GM21515 (cell line): ENCODE measurements around the gene NMT1.
"Not testable (repeated sequence)": the region's sequence is repeated elsewhere in the genome, so short reads cannot be mapped to it uniquely, and the experiment has no call there.

Experiments used
- ATAC-seq: cut with Tn5 transposase; IDR thresholded peaks from one replicate; pipeline ENCODE4 v1.9.1; 2021; ENCODE audit not compliant: unreplicated experiment

The NMT1 gene

GRCh38 chr17:45036691-45037090 is 24.4 kb upstream of the NMT1 start:
- no peak for ATAC-seq

DNA sequence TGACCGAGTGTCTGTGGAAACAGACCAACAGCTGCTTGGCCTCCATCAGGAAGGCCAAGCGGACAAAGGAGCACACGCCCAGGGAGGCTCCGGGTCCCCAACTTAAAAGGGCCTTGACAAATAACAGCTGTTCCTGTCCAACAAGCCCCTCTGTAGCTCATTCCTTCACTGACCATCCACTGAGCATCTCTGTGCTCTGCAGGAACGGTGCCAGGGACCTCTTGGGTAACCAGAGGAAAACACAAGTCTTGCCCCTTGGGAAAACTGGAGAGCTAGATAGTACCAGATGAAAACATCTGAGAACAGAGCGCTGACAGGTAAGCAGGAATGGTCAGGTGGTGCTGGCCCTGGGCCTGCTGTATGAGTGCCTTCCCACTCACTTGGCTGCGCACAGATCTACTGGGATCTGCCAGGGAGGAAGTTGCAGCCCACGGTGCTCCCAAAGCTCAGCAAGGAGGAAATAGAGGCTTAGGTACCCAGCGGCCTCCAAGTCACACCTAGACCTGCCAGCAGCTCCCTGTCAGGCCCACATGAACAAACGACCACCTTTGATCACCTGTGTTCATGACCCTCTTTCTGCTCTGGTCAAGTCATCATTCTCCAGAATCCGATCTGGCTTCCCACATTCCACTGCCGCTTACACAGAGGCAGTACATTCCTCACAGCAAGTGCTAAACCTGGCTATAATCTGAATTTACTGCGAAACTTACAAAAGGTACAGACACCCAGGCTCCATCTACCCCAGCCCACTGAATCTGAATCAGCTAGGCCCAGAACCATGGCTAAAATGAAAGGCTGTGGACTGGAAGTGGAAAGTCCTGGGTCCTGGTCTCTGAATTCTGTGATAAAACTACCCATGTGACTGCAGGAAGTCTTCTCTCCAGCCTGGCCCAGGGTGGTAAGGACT is 22.1 kb upstream of the NMT1 start:
- no peak for ATAC-seq

GRCh38 chr17:45040459-45040858 is 20.7 kb upstream of the NMT1 start:
- ATAC-seq: no peak

- no peak for ATAC-seq
Observed at GRCh38 chr17:45042346-45043120, 18.6 kb upstream of the NMT1 start.

GRCh38 chr17:45043813-45044540 is 17.1 kb upstream of the NMT1 start:
- ATAC-seq: no peak

DNA sequence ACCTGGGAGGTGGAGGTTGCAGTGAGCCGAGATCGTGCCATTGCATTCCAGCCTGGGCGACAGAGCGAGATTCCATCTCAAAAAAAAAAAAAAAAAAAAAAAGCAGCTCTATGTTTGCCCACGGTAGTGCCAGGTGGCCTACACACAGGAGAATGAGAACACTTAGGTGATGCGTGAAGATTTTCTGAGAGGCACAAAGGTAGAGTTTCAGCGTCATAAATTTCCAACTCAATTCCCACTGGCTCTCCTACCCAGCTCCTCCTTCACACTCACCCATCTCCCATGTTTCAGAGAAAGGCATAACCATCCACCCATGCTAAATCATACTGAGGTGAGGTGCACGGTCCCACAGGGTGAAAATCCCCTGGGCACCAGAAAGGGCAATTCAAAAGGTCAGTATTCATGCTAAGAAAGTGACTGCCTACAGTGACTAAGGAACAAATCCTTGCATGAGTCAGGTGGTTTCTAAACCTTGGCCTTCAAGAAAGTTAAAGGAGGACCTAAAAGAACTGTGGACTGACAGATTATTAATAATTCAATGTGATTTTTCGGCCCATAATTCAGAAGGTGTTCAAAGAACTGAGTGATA is 14.5 kb upstream of the NMT1 start:
- ATAC-seq: no peak

GRCh38 chr17:45048795-45049563 is 12.1 kb upstream of the NMT1 start:
- no peak for ATAC-seq

DNA sequence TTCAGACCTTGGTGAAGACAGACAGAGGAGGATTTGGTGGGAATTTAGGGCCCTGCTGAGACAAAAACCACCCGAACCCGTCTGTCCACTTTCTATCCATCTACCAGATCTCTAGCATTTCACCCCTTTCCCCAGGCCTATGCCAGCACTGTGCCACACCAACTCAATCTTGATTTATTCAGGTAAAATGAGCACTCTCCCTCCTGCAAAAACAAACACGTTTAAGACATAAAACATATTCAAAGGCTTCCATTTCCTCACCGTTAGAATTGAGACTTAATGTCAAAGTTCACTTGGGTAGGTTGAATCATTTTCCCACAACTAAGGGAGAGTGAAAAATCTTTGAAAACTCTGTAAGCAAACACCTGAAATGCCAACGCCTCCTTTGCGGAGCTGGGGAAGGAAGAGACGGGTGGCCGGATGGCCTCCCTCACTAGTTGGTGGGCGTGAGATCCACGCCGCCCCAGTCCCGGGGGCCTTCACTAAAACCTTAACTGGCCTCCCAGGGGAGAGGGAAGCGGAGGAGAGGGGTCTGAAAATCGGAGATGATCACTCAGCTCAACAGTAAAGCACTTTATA is 10.5 kb upstream of the NMT1 start:
- peak; percentile 21 for ATAC-seq

DNA sequence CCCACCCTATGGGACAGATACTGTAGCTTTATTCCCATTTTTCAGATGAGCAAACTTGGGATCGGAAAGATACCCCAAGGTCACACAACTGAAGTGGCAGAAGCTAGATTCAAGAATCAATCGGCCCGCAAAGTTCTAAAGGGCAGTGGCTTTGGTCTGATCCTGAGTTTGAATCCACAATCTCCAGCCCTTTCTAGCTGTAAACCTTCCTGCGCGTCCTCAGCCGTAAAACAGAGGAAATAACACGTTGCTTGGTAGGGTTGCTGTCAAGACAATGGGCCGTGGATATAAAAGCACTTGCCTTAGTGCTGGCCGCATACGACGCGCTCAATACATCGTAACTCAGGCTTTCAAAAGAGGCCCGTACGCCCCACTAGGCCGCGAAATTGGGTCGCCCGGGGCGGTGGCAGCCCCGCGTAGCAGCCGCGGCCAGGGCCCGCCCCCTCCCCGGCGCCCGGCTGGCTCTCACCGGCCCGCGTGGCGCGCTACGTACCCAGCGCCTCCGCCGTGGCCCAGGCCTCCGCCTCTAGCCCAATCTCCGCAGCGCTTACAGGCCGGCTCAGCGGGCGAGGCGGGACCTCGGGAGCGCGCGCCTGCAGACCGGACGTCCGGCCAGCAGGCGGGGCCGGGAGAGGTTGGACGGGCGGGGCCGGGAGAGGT is 9.9 kb upstream of the NMT1 start, which contains the start of gene DCAKD:
TSS of gene DCAKD (minus strand) at position 573 of the 660 bp plus-strand sequence. CDS start 16,747 bp downstream, outside the sequence.
- ATAC-seq: peak; percentile 91

- ATAC-seq: not testable (repeated sequence)
Observed at GRCh38 chr17:45051720-45052051, 9.4 kb upstream of the NMT1 start.

DNA sequence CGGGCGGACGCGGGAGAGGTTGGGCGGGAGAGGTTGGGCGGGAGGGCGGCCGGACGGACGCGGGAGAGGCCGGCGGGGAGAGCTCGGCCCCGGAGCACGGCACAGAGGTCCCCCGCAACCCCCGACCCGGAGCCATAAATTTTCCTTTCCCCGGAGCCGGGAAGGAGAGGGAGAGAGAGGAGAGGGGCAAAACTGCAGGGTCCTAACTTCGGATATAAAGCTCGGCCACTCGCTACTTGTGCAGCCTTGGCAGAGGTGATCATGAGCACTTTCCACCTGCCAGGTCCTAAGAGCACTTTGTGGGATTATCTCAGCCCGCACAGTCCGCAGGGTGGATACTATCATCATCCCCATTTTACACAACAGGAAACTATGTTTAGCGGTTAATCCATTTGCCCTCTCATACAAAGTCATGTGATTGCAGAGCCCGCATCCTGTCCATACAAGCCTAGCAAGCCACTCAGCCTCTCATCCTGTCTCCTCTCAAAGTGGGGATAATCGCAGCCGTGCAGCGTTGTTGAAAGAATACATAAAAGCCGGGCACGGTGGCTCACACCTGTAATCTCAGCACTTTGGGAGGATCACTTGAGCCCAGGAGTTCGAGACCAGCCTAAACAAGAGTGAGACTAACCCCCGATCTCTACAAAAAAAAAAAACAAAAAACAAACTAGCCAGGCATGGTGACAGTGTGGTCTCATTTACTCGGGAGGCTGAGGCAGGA is 8.9 kb upstream of the NMT1 start:
- ATAC-seq: no peak

GRCh38 chr17:45060382-45060796 is 728 bp upstream of the NMT1 start:
- ATAC-seq: no peak

GRCh38 chr17:45061606-45062205 is 589 bp downstream of the NMT1 start:
- ATAC-seq: no peak

DNA sequence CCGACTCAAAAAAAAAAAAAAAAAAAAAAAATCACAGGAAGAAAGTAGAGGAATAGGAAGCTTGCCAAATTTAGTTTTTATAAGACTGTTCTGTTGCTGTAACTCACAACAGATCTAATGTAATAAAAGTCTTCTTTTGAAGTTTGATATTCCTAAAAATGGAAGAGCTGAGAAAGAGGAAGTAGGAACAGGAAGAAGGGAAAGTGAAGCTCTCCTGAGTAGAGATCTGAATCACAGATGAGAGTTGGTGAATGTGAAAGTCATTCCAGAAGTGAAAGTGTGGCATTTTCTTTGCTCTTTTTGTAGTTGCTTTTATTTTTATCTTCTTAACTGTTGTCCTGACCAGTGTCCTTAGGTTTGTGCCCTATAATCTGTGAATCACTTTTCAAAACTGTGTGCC is 2.1 kb downstream of the NMT1 start:
- no peak for ATAC-seq

GRCh38 chr17:45067637-45068036 is 6.5 kb downstream of the NMT1 start:
- ATAC-seq: no peak

DNA sequence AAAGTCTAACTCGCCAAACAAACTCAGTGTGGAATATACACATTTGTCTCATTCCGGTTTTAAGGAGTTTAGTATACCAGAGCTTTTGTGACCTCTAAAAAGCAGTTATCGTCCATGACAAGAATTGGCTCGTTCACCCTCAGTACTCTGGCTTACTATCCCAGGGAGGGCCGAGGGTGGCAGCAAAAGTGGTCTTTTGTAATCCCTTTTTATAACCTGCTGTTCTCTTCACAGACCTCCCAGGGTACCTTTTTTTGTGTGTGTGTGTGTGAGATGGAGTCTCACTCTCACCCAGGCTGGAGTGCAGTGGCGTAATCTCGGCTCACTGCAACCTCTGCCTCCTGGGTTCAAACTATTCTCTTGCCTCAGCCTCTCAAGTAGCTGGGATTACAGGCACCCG is 8.9 kb downstream of the NMT1 start:
- no peak for ATAC-seq

- ATAC-seq: no peak
Observed at GRCh38 chr17:45070809-45071208, 9.7 kb downstream of the NMT1 start.

- ATAC-seq: no peak
Observed at GRCh38 chr17:45073414-45074070, 12.4 kb downstream of the NMT1 start.
